ENCODE data around the gene OR2V1.

Gene OR2V1

DNA sequence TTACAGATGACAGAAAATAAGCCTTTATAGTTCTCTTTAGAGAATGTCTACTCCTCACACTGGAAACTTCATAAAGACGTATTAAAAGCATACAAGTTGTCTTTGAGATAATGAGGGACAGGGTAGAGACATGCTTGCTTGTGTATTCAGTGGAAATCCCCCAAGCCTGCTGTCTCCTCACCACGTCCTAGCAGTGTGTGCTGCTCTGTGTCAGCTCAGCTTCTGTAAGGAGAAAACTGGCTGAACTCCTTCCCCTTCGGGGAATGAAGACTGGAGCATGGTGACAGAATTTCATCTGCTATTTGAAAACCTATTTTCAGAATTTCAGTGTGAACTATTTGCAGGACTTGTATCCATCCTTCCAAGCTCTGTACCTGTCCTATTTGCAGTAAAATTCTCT, 25.8 kb upstream of the OR2V1 start:
- H3K9me2 ChIP-seq (replicated peaks; ENCODE audit: insufficient read depth, low read length) = no peaks in the 10 kb centered on the region
- peaks cover 4% of the 10 kb centered on the region; the same call in 1 of the 2 replicates for H3K27me3 ChIP-seq (replicated peaks; ENCODE audit: insufficient read depth, low read length)
- no peak overlapping the region for H3K4me3 ChIP-seq (ENCODE audit: low read length)
- TF ChIP-seq EZH2phosphoT487 (IDR thresholded peaks at IDR 0.05; ENCODE audit: low read length) (no peak), EZH2 (optimal IDR thresholded peaks at IDR 0.05; ENCODE audit: low read depth, low read length) (no peak), CTCF (IDR thresholded peaks at IDR 0.05; ENCODE audit: low read length) (no peak)
- H3K27ac ChIP-seq (ENCODE audit: low read length) = no peak overlapping the region
- no peak for DNase-seq
- H3F3A ChIP-seq (ENCODE audit: insufficient read depth, low read length) = peaks cover 5% of the 10 kb centered on the region
- no peaks in the 10 kb centered on the region for H3K36me3 ChIP-seq (replicated peaks; ENCODE audit: insufficient read depth, low read length)
- H3K9me3 ChIP-seq (replicated peaks; ENCODE audit: insufficient read depth, low read length) = no peaks in the 10 kb centered on the region
- H3K9ac ChIP-seq (ENCODE audit: low read length) = no peak overlapping the region
- no peaks in the 10 kb centered on the region for H3K79me2 ChIP-seq (ENCODE audit: low read length)
- H3K4me2 ChIP-seq (ENCODE audit: low read depth, low read length) = no peak overlapping the region
- H2AFZ ChIP-seq (ENCODE audit: low read length) = no peak overlapping the region
- no peaks in the 10 kb centered on the region for H4K20me1 ChIP-seq (ENCODE audit: insufficient read depth, low read length)
- H3K4me1 ChIP-seq (ENCODE audit: low read length) = peaks cover 15% of the 10 kb centered on the region

- no peaks in the 10 kb centered on the region for H3K79me2 ChIP-seq (ENCODE audit: low read length)
- H4K20me1 ChIP-seq (ENCODE audit: insufficient read depth, low read length) = no peaks in the 10 kb centered on the region
- H3F3A ChIP-seq (ENCODE audit: insufficient read depth, low read length) = no peaks in the 10 kb centered on the region
- no peak for DNase-seq
- peaks cover 17% of the 10 kb centered on the region; the same call in 1 of the 2 replicates for H3K27me3 ChIP-seq (replicated peaks; ENCODE audit: insufficient read depth, low read length)
- no peak overlapping the region for H2AFZ ChIP-seq (ENCODE audit: low read length)
- no peaks in the 10 kb centered on the region for H3K9me3 ChIP-seq (replicated peaks; ENCODE audit: insufficient read depth, low read length)
- H3K4me3 ChIP-seq (ENCODE audit: low read length) = no peak overlapping the region
- H3K4me1 ChIP-seq (ENCODE audit: low read length) = no peaks in the 10 kb centered on the region
- no peak overlapping the region for H3K27ac ChIP-seq (ENCODE audit: low read length)
- no peaks in the 10 kb centered on the region for H3K9me2 ChIP-seq (replicated peaks; ENCODE audit: insufficient read depth, low read length)
- no peaks in the 10 kb centered on the region for H3K36me3 ChIP-seq (replicated peaks; ENCODE audit: insufficient read depth, low read length)
- no peak overlapping the region for H3K4me2 ChIP-seq (ENCODE audit: low read depth, low read length)
- no peak for TF ChIP-seq CTCF (IDR thresholded peaks at IDR 0.05; ENCODE audit: low read length)
- TF ChIP-seq EZH2phosphoT487 (IDR thresholded peaks at IDR 0.05; ENCODE audit: low read length) = no peak
- no peak for TF ChIP-seq EZH2 (optimal IDR thresholded peaks at IDR 0.05; ENCODE audit: low read depth, low read length)
- no peak overlapping the region for H3K9ac ChIP-seq (ENCODE audit: low read length)
These were observed 22.8 kb upstream of the OR2V1 start for GRCh38 chr5:181153814-181154213.

- H4K20me1 ChIP-seq (ENCODE audit: insufficient read depth, low read length) = no peaks in the 10 kb centered on the region
- peaks cover 17% of the 10 kb centered on the region; the same call in 1 of the 2 replicates for H3K27me3 ChIP-seq (replicated peaks; ENCODE audit: insufficient read depth, low read length)
- no peaks in the 10 kb centered on the region for H3K79me2 ChIP-seq (ENCODE audit: low read length)
- H3K9me2 ChIP-seq (replicated peaks; ENCODE audit: insufficient read depth, low read length) = no peaks in the 10 kb centered on the region
- no peaks in the 10 kb centered on the region for H3K4me1 ChIP-seq (ENCODE audit: low read length)
- no peaks in the 10 kb centered on the region for H3K36me3 ChIP-seq (replicated peaks; ENCODE audit: insufficient read depth, low read length)
- no peak for DNase-seq
- no peak overlapping the region for H3K27ac ChIP-seq (ENCODE audit: low read length)
- H3K9ac ChIP-seq (ENCODE audit: low read length) = no peak overlapping the region
- no peak overlapping the region for H2AFZ ChIP-seq (ENCODE audit: low read length)
- H3F3A ChIP-seq (ENCODE audit: insufficient read depth, low read length) = no peaks in the 10 kb centered on the region
- no peak overlapping the region for H3K4me2 ChIP-seq (ENCODE audit: low read depth, low read length)
- no peak overlapping the region for H3K4me3 ChIP-seq (ENCODE audit: low read length)
- TF ChIP-seq CTCF (IDR thresholded peaks at IDR 0.05; ENCODE audit: low read length) (no peak), EZH2phosphoT487 (IDR thresholded peaks at IDR 0.05; ENCODE audit: low read length) (no peak)
- H3K9me3 ChIP-seq (replicated peaks; ENCODE audit: insufficient read depth, low read length) = no peaks in the 10 kb centered on the region
These were observed 21.4 kb upstream of the OR2V1 start for GRCh38 chr5:181152406-181152805.

All from MM.1S (cell line).